ENCODE measurements around the gene CBX4.
"Not testable (repeated sequence)": the region's sequence is repeated elsewhere in the genome, so short reads cannot be mapped to it uniquely, and the experiment has no call there.

The CBX4 gene

GRCh38 chr17:79859676-79860615 is 20.7 kb upstream of the CBX4 start:
- no peak for DNase-seq

GRCh38 chr17:79857095-79857494 is 17.9 kb upstream of the CBX4 start:
- no peak for DNase-seq

- DNase-seq: no peak
Measured at GRCh38 chr17:79855331-79856124, 16.3 kb upstream of the CBX4 start.

GRCh38 chr17:79854080-79855060 is 15.1 kb upstream of the CBX4 start:
- no peak for DNase-seq

GRCh38 chr17:79853168-79853567 is 13.9 kb upstream of the CBX4 start:
- DNase-seq: not testable (repeated sequence)

GRCh38 chr17:79852748-79853147 is 13.5 kb upstream of the CBX4 start:
- no peak for DNase-seq

- no peak for DNase-seq
Measured at GRCh38 chr17:79851461-79851817, 12.2 kb upstream of the CBX4 start.

GRCh38 chr17:79850571-79851460 is 11.6 kb upstream of the CBX4 start:
- no peak for DNase-seq

- DNase-seq: no peak
Measured at GRCh38 chr17:79849953-79850352, 10.7 kb upstream of the CBX4 start.

- DNase-seq: no peak
Measured at GRCh38 chr17:79848370-79848766, 9.1 kb upstream of the CBX4 start.

- DNase-seq: no peak
Measured at GRCh38 chr17:79847698-79848369, 8.6 kb upstream of the CBX4 start.

- DNase-seq: no peak
Measured at GRCh38 chr17:79845601-79845949, 6.3 kb upstream of the CBX4 start.

- DNase-seq: no peak
Measured at GRCh38 chr17:79844869-79845600, 5.8 kb upstream of the CBX4 start.

- no peak for DNase-seq
Measured at GRCh38 chr17:79843816-79844800, 4.9 kb upstream of the CBX4 start.

GRCh38 chr17:79843474-79843815 is 4.2 kb upstream of the CBX4 start:
- DNase-seq: no peak

GRCh38 chr17:79842656-79843473 is 3.6 kb upstream of the CBX4 start:
- no peak for DNase-seq

- DNase-seq: no peak
Measured at GRCh38 chr17:79842136-79842655, 3.0 kb upstream of the CBX4 start.

Measured in activated CD4-positive, alpha-beta T cell treated with anti-CD3 and anti-CD28 coated beads for 1 hour (primary cell).